GM12872 (cell line): ENCODE measurements around the gene GLIS1.

Experiments used
- TF ChIP-seq, protein P1 (sequence below): IDR thresholded peaks from 3 replicates; pipeline ENCODE4 v1.5.1; 2011; ENCODE audit warnings: low read depth, mild to moderate bottlenecking, low read length, moderate library complexity; ENCODE audit not compliant: insufficient read depth

GLIS1 gene

DNA sequence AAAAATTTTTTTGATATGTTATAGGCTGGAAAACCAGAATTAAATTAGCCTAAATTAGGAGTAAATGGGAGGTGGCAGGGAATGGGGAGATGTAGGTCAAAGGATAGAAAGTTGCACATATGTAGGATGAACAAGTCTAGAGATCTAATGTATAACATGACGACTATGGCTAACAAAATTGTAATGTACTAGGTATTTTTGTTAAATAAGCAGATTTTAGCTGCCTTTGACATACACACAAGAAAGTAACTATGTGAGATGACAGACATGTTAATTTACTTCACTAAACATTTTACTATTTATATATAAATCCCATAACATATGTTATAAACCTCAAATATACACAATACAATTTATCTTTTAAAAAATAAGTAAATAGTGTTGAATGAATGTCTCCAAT lies 30.2 kb upstream of the GLIS1 start:
- TF ChIP-seq, protein P1, sequence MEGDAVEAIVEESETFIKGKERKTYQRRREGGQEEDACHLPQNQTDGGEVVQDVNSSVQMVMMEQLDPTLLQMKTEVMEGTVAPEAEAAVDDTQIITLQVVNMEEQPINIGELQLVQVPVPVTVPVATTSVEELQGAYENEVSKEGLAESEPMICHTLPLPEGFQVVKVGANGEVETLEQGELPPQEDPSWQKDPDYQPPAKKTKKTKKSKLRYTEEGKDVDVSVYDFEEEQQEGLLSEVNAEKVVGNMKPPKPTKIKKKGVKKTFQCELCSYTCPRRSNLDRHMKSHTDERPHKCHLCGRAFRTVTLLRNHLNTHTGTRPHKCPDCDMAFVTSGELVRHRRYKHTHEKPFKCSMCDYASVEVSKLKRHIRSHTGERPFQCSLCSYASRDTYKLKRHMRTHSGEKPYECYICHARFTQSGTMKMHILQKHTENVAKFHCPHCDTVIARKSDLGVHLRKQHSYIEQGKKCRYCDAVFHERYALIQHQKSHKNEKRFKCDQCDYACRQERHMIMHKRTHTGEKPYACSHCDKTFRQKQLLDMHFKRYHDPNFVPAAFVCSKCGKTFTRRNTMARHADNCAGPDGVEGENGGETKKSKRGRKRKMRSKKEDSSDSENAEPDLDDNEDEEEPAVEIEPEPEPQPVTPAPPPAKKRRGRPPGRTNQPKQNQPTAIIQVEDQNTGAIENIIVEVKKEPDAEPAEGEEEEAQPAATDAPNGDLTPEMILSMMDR = no peak

- TF ChIP-seq, protein P1 = no peak
Measured at GRCh38 chr1:53766831-53767405, 28.0 kb upstream of the GLIS1 start.

DNA sequence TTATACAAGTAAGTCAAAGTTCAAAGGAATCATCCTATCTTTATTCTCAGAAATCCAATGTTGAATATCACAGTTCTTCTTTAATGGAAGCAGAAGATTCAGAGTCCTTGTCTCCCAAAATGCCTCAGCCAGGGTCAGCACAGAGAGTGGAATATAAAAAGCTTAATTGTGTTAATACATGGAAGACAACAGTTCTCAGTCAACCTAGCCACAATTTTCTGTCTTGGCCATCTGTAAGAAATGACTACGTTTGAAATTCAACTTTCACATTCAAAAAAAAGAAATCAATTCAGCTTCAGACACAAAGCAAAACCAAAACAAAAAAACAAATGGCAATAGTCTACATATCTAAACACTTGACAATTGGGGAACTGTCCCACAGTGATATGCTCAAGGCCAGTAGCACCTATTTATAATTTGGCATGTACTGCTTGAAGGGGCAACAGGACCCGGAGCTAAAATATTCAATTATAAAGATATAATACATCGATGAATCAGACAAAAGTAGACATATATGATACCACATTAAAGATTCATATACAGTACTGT lies 27.3 kb upstream of the GLIS1 start:
- TF ChIP-seq, protein P1 = no peak

- TF ChIP-seq, protein P1 = no peak
Measured at GRCh38 chr1:53765657-53766056, 26.7 kb upstream of the GLIS1 start.

GRCh38 chr1:53763911-53764310 lies 24.9 kb upstream of the GLIS1 start:
- TF ChIP-seq, protein P1 = no peak

GRCh38 chr1:53763461-53763860 lies 24.5 kb upstream of the GLIS1 start:
- TF ChIP-seq, protein P1 = no peak

DNA sequence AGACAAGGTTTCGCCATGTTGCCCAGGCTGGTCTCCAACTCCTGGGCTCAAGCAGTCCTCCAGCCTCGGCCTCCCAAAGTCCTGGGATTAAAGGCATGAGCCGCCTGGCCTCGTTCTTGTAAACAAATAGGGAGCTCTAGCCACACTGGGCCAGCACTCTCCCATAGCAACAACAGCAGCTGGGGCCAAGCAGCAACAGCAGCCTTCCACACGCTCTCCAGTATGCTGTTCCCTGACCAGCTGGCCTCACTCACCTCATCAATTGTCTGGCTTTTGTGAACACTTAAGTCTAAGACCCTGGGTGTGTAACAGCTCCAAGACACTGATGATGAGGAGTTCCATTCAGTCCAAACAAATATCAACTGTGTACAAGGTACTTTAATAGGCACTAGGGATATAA lies 16.9 kb upstream of the GLIS1 start:
- TF ChIP-seq, protein P1 = no peak
